ENCODE results near the gene LMCD1.

- TF ChIP-seq CTCF (IDR thresholded peaks at IDR 0.05; ENCODE audit: low read length): no peak
- no peak for TF ChIP-seq EZH2 (IDR thresholded peaks at IDR 0.05; ENCODE audit: borderline replicate concordance, low read length)
These were observed 2.4 kb downstream of the LMCD1 start for GRCh38 chr3:8503871-8504610.
